ENCODE measurements around the gene CEP131. TPM values are rescaled to one million over a fixed set of nuclear protein-coding genes. Genes with fewer than 3 reads are reported as not detected.

Gene CEP131
- total and polyA plus RNA-seq, 2 of the 8 experiments (the other 6 are each of a cell fraction or from before 2014, with no cell fraction given) = 5.9 to 23.2 TPM

- Histone ChIP-seq H2AFZ (ENCODE audit: low read length) (no peak overlapping the region), H4K5ac (ENCODE audit: insufficient read length, low read depth, low read length) (no peak overlapping the region), H2AK5ac (ENCODE audit: low read depth, low read length) (no peak overlapping the region), H3K4ac (replicated peaks; ENCODE audit: insufficient read length, low read depth, low read length) (no peak overlapping the region), H4K8ac (ENCODE audit: extremely low read depth, insufficient read depth, low read length) (no peak overlapping the region; the same call in 1 of the 2 replicates), H2BK12ac (ENCODE audit: low read depth, low read length) (no peak overlapping the region), H3K56ac (replicated peaks; ENCODE audit: insufficient read length, low read depth, low read length) (no peak overlapping the region), H3K27ac (ENCODE audit: low read depth, low read length) (no peak overlapping the region), H3K4me1 (replicated peaks in 1 of 4; ENCODE audit: control insufficient read depth in 3 of 4, insufficient read depth in 4 of 4, low read length in 3 of 4) (peaks cover 0 to 5% (median under 1%) of the 10 kb centered on the region in 4 experiments; a peak in 2 of 7 replicates), H2BK15ac (ENCODE audit: low read length) (no peak overlapping the region), H4K91ac (replicated peaks; ENCODE audit: insufficient read length, low read length) (no peak overlapping the region), H4K20me1 (replicated peaks in 1 of 2; ENCODE audit: control insufficient read depth in 1 of 2, insufficient read depth in 2 of 2, low read length in 2 of 2) (peaks cover 0 to 3% of the 10 kb centered on the region in 2 experiments), H2BK20ac (ENCODE audit: low read length) (no peak overlapping the region), H3K36me3 (ENCODE audit: control insufficient read depth in 2 of 4, insufficient read depth in 4 of 4, low read length in 3 of 4) (no peaks in the 10 kb centered on the region), H3K9ac (replicated peaks in 1 of 4; ENCODE audit: extremely low read depth in 1 of 4, low read depth in 3 of 4, low read length in 3 of 4) (no peak overlapping the region), H2BK120ac (replicated peaks; ENCODE audit: low read depth, low read length) (no peak overlapping the region), H3K23me2 (ENCODE audit: low read depth, low read length) (no peaks in the 10 kb centered on the region), H3K27me3 (replicated peaks in 1 of 4; ENCODE audit: control insufficient read depth in 3 of 4, extremely low read depth in 1 of 4, insufficient read depth in 3 of 4, low read length in 3 of 4) (no peaks in the 10 kb centered on the region), H3K79me2 (ENCODE audit: control insufficient read depth in 1 of 2, insufficient read depth in 2 of 2, low read length in 2 of 2) (no peaks in the 10 kb centered on the region), H3K9me3 (ENCODE audit: insufficient read depth in 2 of 2, low read depth in 1 of 2, low read length in 1 of 2) (no peaks in the 10 kb centered on the region; a peak in 1 of 4 replicates), H3K18ac (ENCODE audit: extremely low read depth, low read length) (no peak overlapping the region), H3K14ac (ENCODE audit: insufficient read length) (no peak overlapping the region), H3K79me1 (ENCODE audit: low read depth, low read length) (no peaks in the 10 kb centered on the region), H2BK5ac (ENCODE audit: low read depth, low read length) (no peak overlapping the region), H3K23ac (ENCODE audit: insufficient read length) (no peak overlapping the region), H3K4me2 (ENCODE audit: insufficient read depth in 1 of 2, low read depth in 2 of 2, low read length in 2 of 2) (no peak overlapping the region), H3K4me3 (ENCODE audit: extremely low read depth in 1 of 4, insufficient read depth in 2 of 4, low read depth in 3 of 4, low read length in 4 of 4) (no peak overlapping the region)
- 83% methylated on average over 4 of the region's 5 CpGs; no CpG with 5 or more reads in 1 of the 2 experiments for WGBS, 2 experiments (ENCODE audit: extremely low coverage in 1 of 2, insufficient coverage in 1 of 2, insufficient read length in 1 of 2, insufficient replicate concordance in 2 of 2, low coverage in 1 of 2, low lambda C conversion rate in 2 of 2, missing lambda C conversion rate in 1 of 2)
- ChIA-PET CTCF (ENCODE audit: partially characterized antibody) (interaction anchor here (1.1 kb wide), 1 partner anchor 40 kb away, joined by 5 read pairs; no protein-coding TSS in a partner anchor), POLR2A (ENCODE audit: partially characterized antibody) (no interaction called here)
- FAIRE-seq (no peak), DNase-seq (ENCODE audit: low read depth in 1 of 2, low spot score in 2 of 2) (no peak)
- TF ChIP-seq CHD2 (IDR thresholded peaks at IDR 0.05; ENCODE audit: low read length) (no peak), JUND (IDR thresholded peaks at IDR 0.05; ENCODE audit: low read length) (no peak), POU5F1 (IDR thresholded peaks at IDR 0.05; ENCODE audit: low read depth, low read length) (no peak), SIN3A (conservative IDR thresholded peaks at IDR 0.05 in 1 of 2, IDR thresholded peaks at IDR 0.05 in 1 of 2; ENCODE audit: low read depth in 1 of 2, low read length in 2 of 2) (no peak), EGR1 (IDR thresholded peaks at IDR 0.05; ENCODE audit: borderline replicate concordance, low read depth, low read length) (no peak), TCF12 (IDR thresholded peaks at IDR 0.05; ENCODE audit: low read depth, low read length) (no peak), EZH2 (IDR thresholded peaks at IDR 0.05; ENCODE audit: low read depth, low read length, severe bottlenecking) (no peak), RAD21 (IDR thresholded peaks at IDR 0.05 in 1 of 2, conservative IDR thresholded peaks at IDR 0.05 in 1 of 2; ENCODE audit: low read depth in 2 of 2, low read length in 2 of 2) (no peak), FOSL1 (IDR thresholded peaks at IDR 0.05; ENCODE audit: insufficient read depth, low read depth, low read length) (no peak), SIX5 (IDR thresholded peaks at IDR 0.05; ENCODE audit: low read depth, low read length) (no peak), TEAD4 (IDR thresholded peaks at IDR 0.05; ENCODE audit: low read depth, low read length) (no peak), RNF2 (IDR thresholded peaks at IDR 0.05; ENCODE audit: borderline replicate concordance, low read depth, low read length, missing control alignments, poor library complexity, severe bottlenecking) (no peak), SIRT6 (IDR thresholded peaks at IDR 0.05; ENCODE audit: low read length) (no peak), HDAC2 (IDR thresholded peaks at IDR 0.05; ENCODE audit: borderline replicate concordance in 1 of 2, low read depth in 2 of 2, low read length in 2 of 2) (no peak)
These were observed 40.2 kb downstream of the CEP131 start for GRCh38 chr17:81182596-81182995.

All from H1 (cell line).